Measurements from ENCODE around the gene ACTN3. TPM values are rescaled to one million over a fixed set of nuclear protein-coding genes. Genes with fewer than 3 reads are reported as not detected.
"Not testable (repeated sequence)": the region's sequence is repeated elsewhere in the genome, so short reads cannot be mapped to it uniquely, and the experiment has no call there.

The ACTN3 gene
- 1 to 10 TPM in 1 of 5 donors, under 1 TPM in 1, not detected in 3; 0.24 to 3.8 TPM for polyA plus RNA-seq (ENCODE audit: insufficient read depth in 1 of 5, insufficient read length in 5 of 5, low replicate concordance in 1 of 5)
- long read RNA-seq, donor 1 = 0 reads
- long read RNA-seq, donor 2 = 0 reads
- long read RNA-seq, donor 3 = 0 reads
- long read RNA-seq, donor 4 = 0 reads
- long read RNA-seq, donor 5 = 0 reads
- long read RNA-seq, donor 6 = 0 reads
- long read RNA-seq, donor 7 = 0 reads
- long read RNA-seq, donor 8 = 0 reads

- DNase-seq = no peak
These were observed at the start of gene ACTN3 for GRCh38 chr11:66546368-66546965. Gene ACTN3, plus strand, starts transcription at chr11:66546903. Its CDS starts 35 bp downstream, at chr11:66546938.

DNA sequence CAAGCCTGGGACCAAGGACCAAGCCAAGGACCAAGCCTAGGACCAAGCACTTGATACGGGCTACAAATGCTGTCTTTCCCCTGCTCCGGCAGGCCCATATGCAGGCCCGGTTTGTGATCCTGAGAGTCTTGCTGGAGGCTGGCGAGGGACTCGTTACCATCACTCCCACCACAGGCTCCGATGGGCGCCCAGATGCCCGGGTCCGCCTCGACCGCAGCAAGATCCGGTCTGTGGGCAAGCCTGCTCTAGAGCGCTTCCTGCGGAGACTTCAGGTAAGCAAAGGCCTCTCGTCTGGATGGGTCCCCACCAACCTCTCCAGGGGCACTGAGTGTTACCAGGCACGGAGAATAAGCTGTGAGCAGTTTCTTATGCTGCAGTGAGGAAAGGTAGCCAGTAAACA lies 49.5 kb upstream of the ACTN3 start:
- no peak for DNase-seq

GRCh38 chr11:66498506-66498905 lies 48.2 kb upstream of the ACTN3 start:
- DNase-seq = no peak

DNA sequence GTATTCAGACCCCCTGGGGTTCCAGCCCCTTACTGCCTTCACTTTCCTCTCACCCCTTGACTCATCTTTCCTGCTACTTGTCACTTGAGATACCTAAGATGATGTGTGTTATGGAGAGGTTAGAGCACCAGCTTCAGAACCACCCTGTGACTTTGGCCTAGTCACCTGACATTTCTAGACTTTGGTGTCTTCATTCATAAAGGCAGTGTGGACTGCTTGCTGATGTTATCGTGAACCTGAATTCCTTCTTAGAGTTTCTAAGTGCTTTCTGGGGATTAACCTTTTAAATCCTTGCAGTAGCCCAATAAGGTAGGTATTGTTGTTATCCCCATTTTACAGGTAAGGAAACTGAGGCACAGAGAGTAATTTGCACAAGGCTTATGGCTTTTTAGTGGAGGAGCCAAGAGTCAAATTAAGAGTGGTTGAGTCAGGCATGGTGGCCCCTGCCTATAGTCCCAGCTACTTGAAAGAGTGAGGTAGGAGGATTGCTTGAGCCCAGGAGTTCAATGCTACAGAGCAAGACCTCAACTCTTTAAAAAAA lies 41.4 kb upstream of the ACTN3 start:
- no peak for DNase-seq

DNA sequence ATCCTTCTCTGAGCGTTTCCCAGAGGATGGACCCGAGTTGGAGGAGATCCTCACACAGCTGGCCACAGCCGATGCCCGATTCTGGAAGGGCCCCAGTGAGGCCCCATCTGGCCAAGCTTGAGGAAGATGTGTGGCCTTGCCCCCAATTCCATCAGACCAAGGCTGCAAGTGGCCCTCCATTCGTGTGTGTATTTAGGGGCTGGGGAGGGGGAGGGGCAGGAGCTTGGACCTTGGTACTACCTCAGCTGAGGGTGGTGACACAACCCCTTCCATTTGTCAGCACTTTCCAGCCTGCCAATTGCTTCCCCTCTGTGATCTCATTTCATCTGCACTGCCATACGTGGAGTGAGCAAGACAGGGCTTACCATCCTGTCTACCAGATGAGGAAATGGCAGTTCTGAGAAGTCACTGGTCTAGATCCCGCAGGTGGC lies 37.6 kb upstream of the ACTN3 start:
- no peak for DNase-seq

DNA sequence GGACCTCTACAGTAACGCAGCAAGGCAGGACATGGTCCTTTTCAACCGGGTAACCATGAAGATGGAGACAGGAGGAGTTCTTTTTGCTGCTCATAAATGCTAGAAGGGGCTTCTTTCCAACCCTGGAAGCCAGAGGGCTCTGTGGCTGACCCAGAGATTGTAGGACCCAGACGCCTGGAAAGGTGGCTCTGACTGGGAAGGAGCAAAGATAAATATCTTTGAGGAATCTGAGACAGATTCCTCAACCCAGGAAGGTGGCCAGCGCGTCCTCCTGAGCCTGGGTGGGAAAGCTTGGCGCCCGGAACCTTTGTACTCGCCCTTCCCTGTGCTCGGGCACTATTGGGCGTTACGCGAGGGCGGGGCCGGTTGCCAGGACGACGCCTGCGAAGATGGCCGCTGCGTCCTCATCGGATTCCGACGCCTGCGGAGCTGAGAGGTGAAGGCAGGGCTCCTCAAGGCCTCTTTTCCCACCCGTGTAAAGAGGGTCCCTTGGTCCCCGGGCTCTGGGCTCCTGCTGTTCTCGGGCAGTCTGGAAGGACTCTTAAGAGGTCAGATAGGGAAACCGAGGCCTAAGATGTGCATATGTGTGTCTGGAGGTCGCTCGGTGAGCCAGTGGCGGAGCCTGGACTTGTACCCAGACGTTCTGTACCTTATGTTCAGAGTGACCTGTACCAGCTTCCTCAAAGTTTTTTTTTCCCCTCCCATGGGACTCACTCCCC lies 36.3 kb upstream of the ACTN3 start, which contains the start of gene BBS1:
Gene BBS1 (plus strand): TSS at position 365 of the 719 bp plus-strand sequence. CDS start 25 bp downstream, at position 390.
- peak; percentile 76 to 77 for DNase-seq

GRCh38 chr11:66510990-66511339 lies 35.7 kb upstream of the ACTN3 start:
- no peak for DNase-seq

DNA sequence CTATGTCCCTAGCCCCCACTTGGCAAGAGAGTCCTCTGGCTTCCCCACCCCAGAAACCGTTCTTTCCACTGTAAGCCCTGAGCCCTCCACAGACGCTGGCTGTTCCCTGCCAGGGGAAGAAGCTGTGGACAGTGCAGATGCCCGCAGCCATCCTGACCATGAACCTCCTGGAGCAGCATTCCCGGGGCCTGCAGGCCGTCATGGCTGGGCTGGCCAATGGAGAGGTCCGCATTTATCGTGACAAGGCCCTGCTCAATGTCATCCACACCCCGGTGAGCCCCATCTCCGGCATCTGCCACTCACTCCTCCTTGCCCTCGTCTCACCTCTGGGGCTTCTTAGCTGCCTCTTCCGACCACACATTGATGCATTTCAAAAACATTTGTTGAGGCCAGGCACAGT lies 23.1 kb upstream of the ACTN3 start:
- DNase-seq = no peak

- no peak for DNase-seq
These were observed 22.2 kb upstream of the ACTN3 start for GRCh38 chr11:66524304-66525040.

GRCh38 chr11:66529069-66529468 lies 17.6 kb upstream of the ACTN3 start:
- no peak for DNase-seq

- no peak for DNase-seq
These were observed 17.0 kb upstream of the ACTN3 start for GRCh38 chr11:66529655-66530054.

DNA sequence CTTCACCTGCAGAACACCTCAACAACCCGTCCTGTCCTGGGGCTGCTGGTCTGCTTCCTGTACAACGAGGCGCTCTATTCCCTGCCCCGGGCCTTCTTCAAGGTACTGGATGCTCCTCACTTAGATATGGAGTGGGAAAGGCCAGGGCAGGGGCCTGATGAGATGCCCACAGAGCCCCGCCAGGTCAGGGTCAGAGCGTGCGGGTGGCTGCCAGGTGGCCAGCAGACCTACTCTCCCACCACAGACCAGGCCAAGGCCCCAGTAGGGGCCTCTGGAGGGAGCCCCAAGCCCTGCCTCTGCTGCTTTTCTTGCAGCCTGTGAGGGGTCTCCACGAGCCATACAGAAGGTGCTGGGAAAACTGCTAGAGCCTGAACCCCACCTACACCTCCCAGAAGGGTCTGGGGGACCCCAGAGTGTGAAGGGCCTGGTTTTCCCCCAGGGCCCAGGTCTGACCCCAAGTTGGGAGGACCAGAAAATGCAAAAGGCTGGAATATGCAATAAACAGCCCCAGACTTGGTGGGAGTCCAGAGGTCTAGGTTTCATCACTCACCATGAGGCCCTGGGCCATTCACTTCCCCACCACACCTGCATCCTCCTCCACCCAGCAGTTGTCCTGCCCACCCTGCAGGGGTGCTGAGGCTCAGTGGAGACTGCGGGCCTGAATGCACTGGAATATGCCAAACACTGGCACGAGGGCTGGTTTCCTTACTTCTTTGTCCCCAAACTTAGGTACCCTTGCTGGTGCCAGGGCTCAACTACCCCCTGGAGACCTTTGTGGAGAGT lies 15.6 kb upstream of the ACTN3 start:
- DNase-seq = no peak

GRCh38 chr11:66531841-66532240 lies 14.9 kb upstream of the ACTN3 start:
- DNase-seq = no peak

- no peak for DNase-seq
These were observed 13.9 kb upstream of the ACTN3 start for GRCh38 chr11:66532784-66533183.

DNA sequence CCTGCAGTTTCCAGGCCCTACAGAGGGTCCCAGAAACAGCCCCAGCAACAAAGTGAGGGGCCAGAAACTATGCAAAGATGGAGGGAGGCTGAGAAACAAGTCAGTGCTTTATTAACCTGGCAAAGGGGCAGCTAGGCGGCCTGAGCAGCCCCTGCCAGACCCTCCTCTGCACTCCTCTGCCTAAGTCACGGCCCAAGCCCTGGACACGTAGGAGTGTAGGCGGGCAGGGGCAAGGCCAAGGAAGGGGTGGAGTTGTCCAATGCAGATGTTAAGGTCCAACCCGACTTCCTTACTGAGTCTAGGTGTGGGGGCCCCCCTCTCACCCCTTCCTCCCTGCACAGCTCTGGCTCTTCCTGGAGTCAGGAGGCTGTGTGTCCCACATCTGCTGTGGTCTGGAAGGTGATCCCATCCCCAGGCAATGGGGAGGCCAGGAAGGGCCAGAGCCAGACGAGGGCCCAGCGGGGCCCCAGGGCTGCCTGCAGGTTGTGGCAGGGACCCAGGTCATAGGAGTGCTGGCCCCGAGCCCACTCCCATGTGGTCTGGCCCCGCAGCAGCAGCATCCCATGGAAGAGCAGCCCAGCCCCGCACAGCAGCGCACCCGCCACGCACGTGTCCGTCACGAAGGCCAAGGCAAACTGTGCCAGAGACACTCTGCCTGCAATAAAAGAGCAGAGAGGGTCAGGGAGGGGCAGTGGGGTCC lies 7.4 kb upstream of the ACTN3 start:
- no peak for DNase-seq

DNA sequence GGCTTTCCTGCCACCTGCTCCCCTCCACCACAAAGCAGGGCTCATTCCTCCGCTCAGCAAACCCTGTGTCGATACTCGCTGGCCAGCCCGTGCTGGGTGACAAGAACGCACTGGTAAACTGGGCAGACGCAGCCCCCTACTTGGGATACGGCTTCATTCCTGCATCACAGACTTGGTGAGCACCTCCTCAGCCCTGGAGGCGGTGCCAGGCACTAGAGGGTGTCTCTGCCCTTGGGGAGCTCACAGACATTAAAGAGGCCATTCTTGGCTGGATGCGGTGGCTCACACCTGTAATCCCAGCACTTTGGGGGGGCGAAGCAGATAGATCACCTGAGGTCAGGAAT lies 6.9 kb upstream of the ACTN3 start:
- no peak for DNase-seq

DNA sequence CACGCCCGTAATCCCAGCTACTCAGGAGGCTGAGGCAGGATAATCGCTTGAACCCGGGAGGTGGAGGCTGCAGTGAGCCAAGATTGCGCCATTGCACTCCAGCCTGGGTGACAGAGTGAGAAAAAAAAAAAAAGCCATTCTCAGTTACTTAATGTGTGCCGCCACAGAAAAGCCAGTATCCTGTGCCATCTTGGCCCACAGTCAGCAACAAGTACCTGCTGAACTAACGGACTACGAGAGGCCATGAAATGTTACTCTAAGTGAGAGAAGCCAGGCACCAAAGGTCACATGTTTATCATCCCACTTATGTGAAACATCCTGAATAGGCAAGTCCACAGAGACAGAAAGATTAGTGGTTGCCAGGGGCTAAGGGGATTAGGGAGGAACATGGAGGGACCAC lies 6.1 kb upstream of the ACTN3 start:
- not testable (repeated sequence) for DNase-seq

DNA sequence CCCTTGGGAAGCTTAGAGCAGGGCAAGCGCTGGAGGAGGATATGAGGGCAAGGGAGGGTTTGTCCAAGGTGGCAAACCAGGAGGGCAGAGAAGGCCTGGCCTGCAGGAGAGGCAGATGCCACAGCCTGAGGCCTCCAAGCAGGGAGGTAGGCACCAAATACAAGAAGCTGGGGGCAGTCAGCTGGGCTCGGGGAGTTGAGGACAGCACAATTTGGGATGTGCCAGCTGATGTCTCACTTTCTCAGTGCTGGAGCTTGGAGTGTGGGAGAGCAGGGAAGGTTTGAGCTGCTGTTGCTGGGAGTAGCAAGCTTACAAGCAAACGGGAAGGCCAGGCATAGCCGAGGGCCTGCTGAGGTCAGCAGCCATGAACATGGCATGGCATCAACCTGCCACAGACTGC lies 4.8 kb upstream of the ACTN3 start:
- no peak for DNase-seq

DNA sequence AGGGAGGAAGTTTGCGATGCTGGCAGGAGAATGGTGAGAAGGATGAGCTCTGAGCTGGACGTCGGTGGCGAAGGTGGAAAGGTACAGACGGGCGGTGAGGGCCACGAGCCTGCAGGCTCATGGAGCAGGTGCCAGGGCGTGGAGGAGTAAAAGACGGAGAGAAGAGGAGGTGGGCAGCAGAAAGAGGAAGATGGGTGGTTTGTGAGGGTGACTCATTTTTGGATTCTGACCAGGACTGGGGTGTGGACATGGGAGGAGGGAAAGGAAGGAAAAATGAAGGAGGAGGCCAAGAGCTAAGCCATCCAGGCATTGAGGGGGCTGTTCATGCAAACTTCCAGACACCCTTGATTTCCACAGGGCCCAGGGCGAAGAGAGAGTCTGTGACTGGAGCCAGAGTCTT lies 4.3 kb upstream of the ACTN3 start:
- no peak for DNase-seq

GRCh38 chr11:66543263-66544107 lies 3.2 kb upstream of the ACTN3 start:
- DNase-seq = peak; percentile 39 to 55

Measured in right lung (tissue), 10 donors.